A673 (cell line): ENCODE measurements around the gene NBAS. TPM values are rescaled to one million over a fixed set of nuclear protein-coding genes. Genes with fewer than 3 reads are reported as not detected.

ENCODE experiments used
- BruUV-seq: library from RNA; stranded (reverse); fragments of 400-500 nt; replicated peaks from 2 replicates; lab custom pipeline; 2021; lab: Mats Ljungman, UMichigan
- CTCF ChIA-PET: fragments of 300-600 bp; sonication (Branson Sonifier 250); formaldehyde crosslinking; loops from one replicate; lab custom pipeline; 2022; ENCODE audit warnings: antibody characterized with exemption; lab: Charles Lee
- POLR2A ChIA-PET: fragments of 300-600 bp; sonication (Branson Sonifier 250); formaldehyde crosslinking; loops from one replicate; lab custom pipeline; 2022; ENCODE audit warnings: antibody characterized with exemption; ENCODE audit not compliant: low non-redundant PET; lab: Charles Lee
- DNase-seq: peaks from one replicate; pipeline ENCODE4 v3.0.0-alpha.2; 2015; ENCODE audit warnings: low spot score
- H3K27ac ChIP-seq: fragments of 200-600 bp; sonication (generic); 2 replicates; pipeline ENCODE4 v1.5.1; 2016; ENCODE audit warnings: mixed run types, low read depth, mild to moderate bottlenecking, mixed read lengths, antibody characterized with exemption, low read length; ENCODE audit not compliant: poor library complexity, severe bottlenecking
- H3K27me3 ChIP-seq: fragments of 200-600 bp; sonication (generic); replicated peaks from 2 replicates; pipeline ENCODE4 v1.6.1; 2017; ENCODE audit warnings: mixed run types, low read depth, mild to moderate bottlenecking, mixed read lengths, antibody characterized with exemption, low read length; ENCODE audit not compliant: insufficient read depth, poor library complexity
- H3K36me3 ChIP-seq: fragments of 200-600 bp; sonication (generic); 2 replicates; pipeline ENCODE4 v1.6.1; 2016; ENCODE audit warnings: mixed run types, mild to moderate bottlenecking, mixed read lengths, antibody characterized with exemption, low read length; ENCODE audit not compliant: insufficient read depth, poor library complexity, severe bottlenecking
- H3K4me1 ChIP-seq: fragments of 200-600 bp; sonication (generic); 2 replicates; pipeline ENCODE4 v1.6.1; 2017; ENCODE audit warnings: mixed run types, mild to moderate bottlenecking, mixed read lengths, antibody characterized with exemption, low read length; ENCODE audit not compliant: insufficient read depth, poor library complexity, severe bottlenecking
- H3K4me3 ChIP-seq: fragments of 200-600 bp; sonication (generic); 2 replicates; pipeline ENCODE4 v1.5.1; 2016; ENCODE audit warnings: low read depth, mixed run types, mild to moderate bottlenecking, mixed read lengths, low read length; ENCODE audit not compliant: poor library complexity, severe bottlenecking
- H3K9me3 ChIP-seq: fragments of 200-600 bp; sonication (generic); 2 replicates; pipeline ENCODE4 v1.6.1; 2016; ENCODE audit warnings: mixed run types, low read depth, mild to moderate bottlenecking, mixed read lengths, antibody characterized with exemption, low read length; ENCODE audit not compliant: poor library complexity, severe bottlenecking
- EZH2 ChIP-seq: fragments of 200-600 bp; sonication (generic); IDR thresholded peaks from 2 replicates; pipeline ENCODE4 v1.6.1; 2017; ENCODE audit warnings: borderline replicate concordance, low read depth, mild to moderate bottlenecking, mixed read lengths, antibody characterized with exemption, low read length; ENCODE audit not compliant: poor library complexity, severe bottlenecking
- intact Hi-C: fragments of 100-400 bp; cut with micrococcal nuclease; formaldehyde crosslinking; loops from one replicate; pipeline ENCODE4 v1.10.0; 2022; ENCODE audit not compliant: unreplicated experiment
- total RNA-seq: library from RNA; stranded (reverse); gene quantifications from 2 replicates; pipeline ENCODE4 v1.2.3, GENCODE V29; 2021
- TF ChIP-seq, protein P1 (sequence below): fragments of 300-800, 200-600 bp; sonication (generic); conservative IDR thresholded peaks from 2 replicates; pipeline ENCODE4 v1.5.1; 2017; ENCODE audit warnings: low read depth, mild to moderate bottlenecking, antibody characterized with exemption, low read length, moderate library complexity, mixed read lengths

Gene NBAS
- total RNA-seq, 1 experiment from 2014 or later, result 38.7 TPM

DNA sequence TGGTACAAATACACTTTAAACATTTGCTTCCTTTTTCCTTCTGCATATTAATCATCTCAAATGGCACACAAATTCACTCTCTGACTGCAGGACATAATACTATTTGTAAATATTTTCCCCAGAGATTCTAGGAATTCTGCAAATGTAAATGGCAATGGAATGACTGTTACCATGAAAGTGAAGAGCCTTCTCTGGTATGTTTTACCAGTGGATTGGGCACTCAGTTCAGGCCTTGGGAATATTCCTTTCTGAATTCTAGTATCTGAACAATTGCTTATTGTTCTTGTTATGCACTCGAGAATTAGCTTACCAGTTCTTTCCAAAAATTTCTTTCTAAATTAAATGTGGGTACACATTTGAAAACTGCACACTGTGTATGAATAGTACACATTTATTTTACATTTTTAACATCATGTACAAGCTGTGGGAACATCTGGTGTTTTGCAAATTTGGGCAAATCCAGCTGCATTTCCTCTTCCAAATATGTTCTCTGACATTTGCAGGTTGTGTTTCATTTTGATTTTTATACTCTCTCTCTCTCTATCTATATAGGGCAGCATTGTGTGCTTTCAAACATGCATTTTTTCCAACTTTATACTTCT, 289.1 kb downstream of the NBAS start:
- no TSS peak for BruUV-seq
- CTCF ChIA-PET, result no interaction called here

DNA sequence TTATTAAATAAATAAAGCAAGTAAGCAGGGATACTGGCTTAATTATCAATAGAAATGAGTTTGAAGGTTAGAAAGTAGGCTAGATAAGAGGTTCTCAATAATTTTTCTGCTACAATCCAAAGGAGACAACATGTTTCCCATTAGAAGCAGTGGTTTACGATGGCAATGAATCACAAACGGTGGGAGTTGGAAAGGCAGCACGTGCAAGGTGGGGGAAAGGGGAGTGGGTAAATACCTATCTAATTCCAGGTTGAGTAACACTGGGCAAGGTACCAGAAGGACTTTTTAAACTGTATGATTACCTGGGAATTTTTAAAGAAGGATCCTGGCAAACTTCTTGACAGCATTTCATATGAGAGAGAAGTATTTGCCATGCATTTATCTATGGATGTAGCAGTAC, 289.9 kb downstream of the NBAS start:
- intact Hi-C loops, result no loop called here
- ChIA-PET POLR2A (no interaction called here), CTCF (no interaction called here)
- BruUV-seq, result no TSS peak
- Histone ChIP-seq H3K4me3 (no peak overlapping the region), H3K4me1 (no peaks in the 10 kb centered on the region), H3K27me3 (no peaks in the 10 kb centered on the region), H3K27ac (no peak overlapping the region), H3K36me3 (peaks cover 3% of the 10 kb centered on the region), H3K9me3 (no peaks in the 10 kb centered on the region)
- TF ChIP-seq, protein P1, sequence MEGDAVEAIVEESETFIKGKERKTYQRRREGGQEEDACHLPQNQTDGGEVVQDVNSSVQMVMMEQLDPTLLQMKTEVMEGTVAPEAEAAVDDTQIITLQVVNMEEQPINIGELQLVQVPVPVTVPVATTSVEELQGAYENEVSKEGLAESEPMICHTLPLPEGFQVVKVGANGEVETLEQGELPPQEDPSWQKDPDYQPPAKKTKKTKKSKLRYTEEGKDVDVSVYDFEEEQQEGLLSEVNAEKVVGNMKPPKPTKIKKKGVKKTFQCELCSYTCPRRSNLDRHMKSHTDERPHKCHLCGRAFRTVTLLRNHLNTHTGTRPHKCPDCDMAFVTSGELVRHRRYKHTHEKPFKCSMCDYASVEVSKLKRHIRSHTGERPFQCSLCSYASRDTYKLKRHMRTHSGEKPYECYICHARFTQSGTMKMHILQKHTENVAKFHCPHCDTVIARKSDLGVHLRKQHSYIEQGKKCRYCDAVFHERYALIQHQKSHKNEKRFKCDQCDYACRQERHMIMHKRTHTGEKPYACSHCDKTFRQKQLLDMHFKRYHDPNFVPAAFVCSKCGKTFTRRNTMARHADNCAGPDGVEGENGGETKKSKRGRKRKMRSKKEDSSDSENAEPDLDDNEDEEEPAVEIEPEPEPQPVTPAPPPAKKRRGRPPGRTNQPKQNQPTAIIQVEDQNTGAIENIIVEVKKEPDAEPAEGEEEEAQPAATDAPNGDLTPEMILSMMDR, result no peak
- no peak for TF ChIP-seq EZH2
- DNase-seq, result no peak

More for the DNA sequence above, 289.1 kb downstream of the NBAS start:
- H3K27me3 ChIP-seq, result no peaks in the 10 kb centered on the region
- TF ChIP-seq, protein P1, result no peak
- no peak for TF ChIP-seq EZH2
- no peak for DNase-seq
- no peak overlapping the region for H3K4me3 ChIP-seq
- H3K36me3 ChIP-seq, result peaks cover 3% of the 10 kb centered on the region
- H3K4me1 ChIP-seq, result no peaks in the 10 kb centered on the region
- no peaks in the 10 kb centered on the region for H3K9me3 ChIP-seq
- POLR2A ChIA-PET, result no interaction called here
- intact Hi-C loops, result no loop called here
- H3K27ac ChIP-seq, result no peak overlapping the region

DNA sequence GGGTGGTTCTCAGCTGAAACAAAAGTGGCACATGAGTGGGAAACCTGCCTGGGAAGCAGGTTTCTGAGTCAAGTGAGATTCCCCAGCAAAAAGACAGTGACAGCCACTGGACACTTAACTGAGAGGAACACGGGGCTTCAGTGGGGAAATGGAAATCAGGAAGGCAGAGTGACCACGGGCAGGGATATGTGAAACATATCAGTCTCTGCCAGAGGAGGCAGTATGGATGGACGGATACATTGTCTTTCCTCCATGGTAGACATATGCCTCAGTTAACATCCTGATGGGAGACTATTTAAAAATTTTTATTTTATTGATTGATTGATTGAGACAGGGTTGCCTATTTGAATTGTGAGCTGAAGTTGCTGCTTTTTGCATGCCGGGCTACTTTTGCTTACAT, 292.1 kb downstream of the NBAS start:
- no peaks in the 10 kb centered on the region for H3K4me1 ChIP-seq
- BruUV-seq, result no TSS peak
- intact Hi-C loops, result no loop called here
- ChIA-PET CTCF (no interaction called here), POLR2A (no interaction called here)
- no peaks in the 10 kb centered on the region for H3K27me3 ChIP-seq
- DNase-seq, result no peak
- no peak overlapping the region for H3K27ac ChIP-seq
- H3K36me3 ChIP-seq, result no peaks in the 10 kb centered on the region
- no peak overlapping the region for H3K4me3 ChIP-seq
- no peak for TF ChIP-seq EZH2
- TF ChIP-seq, protein P1, result no peak
- no peaks in the 10 kb centered on the region for H3K9me3 ChIP-seq
